LNCaP clone FGC (cell line): ENCODE results near the gene RSPO1.

Source experiments
- DNase-seq: peaks from one replicate; pipeline ENCODE4 v3.0.0-alpha.2; 2011; ENCODE audit warnings: low read depth
- H3K4me3 ChIP-seq: 2 replicates; pipeline ENCODE4 v1.5.1; 2011; ENCODE audit warnings: mild to moderate bottlenecking, low read depth, low read length, control low read depth
- CTCF ChIP-seq: IDR thresholded peaks from 2 replicates; pipeline ENCODE4 v1.5.1; 2012; ENCODE audit warnings: mild to moderate bottlenecking; ENCODE audit not compliant: control insufficient read depth, insufficient read depth; ENCODE audit errors: extremely low read depth

RSPO1 gene

GRCh38 chr1:37609002-37609401, 25.7 kb downstream of the RSPO1 start:
- no peak overlapping the region for H3K4me3 ChIP-seq
- TF ChIP-seq CTCF: no peak
- no peak for DNase-seq

- no peak overlapping the region for H3K4me3 ChIP-seq
- no peak for DNase-seq
- no peak for TF ChIP-seq CTCF
Observed at GRCh38 chr1:37606481-37607263, 28.0 kb downstream of the RSPO1 start.

GRCh38 chr1:37605806-37606474, 28.8 kb downstream of the RSPO1 start:
- H3K4me3 ChIP-seq: no peak overlapping the region
- peak; percentile 87 for DNase-seq
- TF ChIP-seq CTCF: no peak

GRCh38 chr1:37605061-37605650, 29.5 kb downstream of the RSPO1 start:
- no peak for DNase-seq
- H3K4me3 ChIP-seq: no peak overlapping the region
- TF ChIP-seq CTCF: no peak

- no peak overlapping the region for H3K4me3 ChIP-seq
- no peak for DNase-seq
- peak; percentile 57 for TF ChIP-seq CTCF
Observed at GRCh38 chr1:37602750-37603694, 31.7 kb downstream of the RSPO1 start.

- DNase-seq: no peak
- TF ChIP-seq CTCF: no peak
- H3K4me3 ChIP-seq: no peak overlapping the region
Observed at GRCh38 chr1:37601441-37601840, 33.3 kb downstream of the RSPO1 start.
